GM21390 (cell line): Measurements from ENCODE around the gene SYNDIG1L.

Experiments used
- ATAC-seq: cut with Tn5 transposase; IDR thresholded peaks from one replicate; pipeline ENCODE4 v1.9.1; 2021; ENCODE audit not compliant: unreplicated experiment

Gene SYNDIG1L

DNA sequence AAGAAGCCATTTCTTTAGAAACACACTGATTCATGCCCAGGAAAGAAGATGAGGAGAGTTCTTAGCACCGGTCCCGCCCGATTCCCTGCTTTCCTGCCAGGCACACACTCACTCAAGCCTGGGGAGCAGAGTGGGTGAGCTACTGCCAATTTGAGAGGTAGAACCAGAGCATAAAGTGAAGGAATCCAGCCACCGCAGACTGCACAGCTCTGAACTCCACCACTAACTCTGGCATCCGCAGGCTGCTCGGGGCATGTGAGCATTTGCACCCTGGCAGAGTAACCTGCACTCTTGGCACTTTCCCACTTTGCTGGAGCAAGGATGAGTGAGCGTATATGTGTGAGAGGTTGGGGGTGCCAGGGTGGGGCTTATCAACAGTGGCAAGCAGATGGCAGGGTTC is 4.0 kb upstream of the SYNDIG1L start:
- no peak for ATAC-seq

DNA sequence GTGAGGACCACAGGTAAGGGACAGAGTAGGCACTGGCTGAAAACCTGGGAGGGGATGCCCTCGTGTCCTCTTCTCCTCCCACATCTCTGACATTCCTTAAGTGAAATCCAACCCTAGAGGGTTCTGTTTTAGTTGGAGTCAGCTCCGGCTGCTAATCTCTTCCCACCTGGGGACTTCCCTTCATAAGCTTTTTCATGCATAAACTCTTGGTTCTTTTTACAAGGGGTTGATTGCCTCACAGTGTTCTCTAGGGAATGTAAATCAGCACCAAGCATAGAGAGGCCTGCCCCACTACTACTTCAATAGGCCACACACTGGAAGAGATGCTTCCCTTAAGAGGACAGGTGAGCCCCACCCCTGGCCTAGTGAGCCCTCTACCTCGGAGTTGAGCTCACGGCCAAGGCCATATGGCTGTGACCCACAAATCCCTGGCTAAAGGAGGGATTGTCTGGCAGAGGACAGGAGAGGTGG is 3.2 kb upstream of the SYNDIG1L start:
- ATAC-seq: no peak

DNA sequence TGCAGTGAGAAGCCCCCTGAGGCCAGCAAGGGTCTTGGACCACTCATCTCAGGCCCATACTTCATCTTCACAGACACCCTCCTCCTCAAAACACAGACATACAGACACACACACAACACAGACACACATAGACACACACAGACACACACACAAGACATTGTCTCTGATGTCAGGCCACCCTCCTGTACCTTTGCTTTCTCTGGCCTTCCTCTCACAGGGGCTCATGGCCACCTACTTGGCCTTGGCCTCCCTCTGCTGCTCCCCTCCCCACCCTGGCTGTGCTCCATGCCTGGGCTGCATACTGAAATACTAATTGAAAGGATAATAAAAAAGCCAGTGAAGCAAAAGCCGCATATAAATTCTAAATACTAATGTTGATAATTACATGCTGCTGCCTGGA is 1.6 kb upstream of the SYNDIG1L start:
- no peak for ATAC-seq

DNA sequence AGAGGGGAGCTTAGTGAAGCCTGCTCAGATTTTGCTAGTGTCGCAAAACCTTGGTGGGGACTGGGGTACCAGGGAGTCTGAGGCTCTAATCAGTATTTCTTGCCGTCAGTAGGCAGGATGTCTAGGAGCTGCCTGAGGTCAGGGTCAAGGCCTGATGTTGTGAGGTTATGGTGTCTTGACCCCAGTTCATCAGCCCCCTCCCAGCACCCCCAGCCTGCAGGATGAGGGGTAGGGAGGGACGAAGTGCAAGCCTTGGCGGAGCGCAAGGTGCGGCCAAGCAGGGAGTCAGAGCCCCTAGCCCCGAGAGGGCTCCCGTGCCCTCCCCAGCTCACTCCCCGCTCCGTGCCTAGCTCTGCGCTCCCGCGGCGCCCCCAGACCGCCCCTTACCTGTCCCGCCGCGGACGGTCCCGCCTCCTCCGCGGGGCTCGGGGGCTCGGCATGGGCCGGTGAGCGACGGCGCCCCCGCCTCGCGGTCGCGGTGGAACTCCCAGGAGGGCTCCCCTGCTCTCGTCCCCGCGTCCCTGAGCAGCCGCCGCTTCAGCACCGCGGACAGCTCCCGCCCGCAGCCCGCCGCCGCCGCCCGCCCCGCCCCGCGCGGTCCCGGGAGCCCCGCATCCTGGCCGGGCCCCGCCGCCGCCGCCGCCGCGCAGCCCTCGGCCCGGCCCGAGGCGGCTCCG is 347 bp downstream of the SYNDIG1L start:
- ATAC-seq: no peak

DNA sequence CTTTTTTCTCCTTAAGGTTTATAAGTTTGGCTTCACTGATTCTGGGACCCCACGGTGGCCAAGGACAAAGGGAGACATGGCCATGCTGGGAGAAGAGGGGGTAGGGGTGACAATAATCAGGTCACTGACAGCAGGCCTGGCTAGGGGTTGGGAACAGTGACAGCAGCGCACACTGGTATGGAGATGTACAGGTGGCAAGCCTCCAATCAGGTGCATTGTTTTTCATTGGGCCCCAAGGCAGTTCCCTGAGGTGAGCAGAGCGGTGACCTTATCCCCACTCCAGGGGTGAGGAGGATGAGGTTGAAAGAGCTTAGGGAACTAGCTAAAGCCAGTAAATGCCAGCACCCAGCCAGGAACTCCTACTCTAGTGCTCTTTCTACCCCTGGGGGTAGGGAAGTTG is 1.4 kb downstream of the SYNDIG1L start:
- no peak for ATAC-seq

DNA sequence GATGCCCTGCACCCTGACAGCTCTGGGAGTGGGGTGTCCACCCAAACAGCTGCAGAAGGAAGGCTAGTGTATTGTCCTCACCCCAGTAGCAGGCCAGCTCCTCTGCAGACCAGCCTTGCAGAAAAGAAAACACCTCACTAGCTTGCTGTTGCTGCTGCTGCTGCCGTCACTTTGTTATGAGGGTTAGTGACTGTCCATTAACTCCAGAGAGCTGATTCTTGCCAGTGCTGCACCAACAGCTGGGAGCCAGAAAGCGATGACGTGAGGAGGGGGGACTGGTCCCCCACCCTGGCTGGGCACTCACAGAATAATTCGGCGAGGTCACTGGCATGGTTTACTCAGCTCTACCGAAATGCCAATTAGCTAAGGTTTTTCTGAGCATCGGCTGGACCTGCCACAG is 2.8 kb downstream of the SYNDIG1L start:
- ATAC-seq: no peak

DNA sequence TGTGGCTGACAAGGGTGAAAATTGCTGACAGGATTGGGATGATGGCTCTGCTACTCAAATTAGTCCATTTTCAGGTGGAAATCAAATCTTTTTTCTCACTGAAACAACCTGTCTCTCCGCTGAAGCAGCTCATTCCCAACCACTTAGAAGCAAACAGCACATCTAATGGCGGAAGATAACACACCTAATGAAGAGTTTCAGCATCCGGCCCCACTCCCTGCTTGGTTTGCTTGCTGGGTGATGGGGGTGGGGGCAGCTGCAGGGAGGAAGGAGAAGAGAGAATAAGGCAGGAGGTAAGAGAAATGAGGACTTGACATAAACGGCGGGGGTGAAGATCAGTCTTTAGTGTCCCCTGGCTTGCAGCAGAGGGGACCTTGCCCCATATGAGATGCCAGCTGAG is 4.0 kb downstream of the SYNDIG1L start:
- no peak for ATAC-seq

DNA sequence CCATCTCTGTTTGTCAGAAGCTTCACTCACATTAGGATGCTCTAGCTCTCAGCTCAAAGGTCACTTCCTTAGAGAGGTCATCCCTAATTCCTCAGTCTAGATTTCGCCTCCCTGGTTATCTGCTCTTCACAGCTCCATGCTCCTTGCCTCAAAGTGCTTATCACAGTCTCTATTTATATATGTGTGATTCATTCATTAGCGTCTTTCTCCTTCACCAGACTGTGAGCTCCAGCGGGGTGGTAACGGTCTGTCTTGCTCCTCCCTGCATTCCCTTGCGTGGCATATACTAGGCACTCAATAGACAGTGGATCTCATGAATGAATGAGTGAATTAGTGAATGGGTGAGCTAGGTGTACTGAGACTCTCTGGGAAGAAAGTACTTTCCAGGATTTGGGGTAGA is 6.9 kb downstream of the SYNDIG1L start:
- no peak for ATAC-seq

DNA sequence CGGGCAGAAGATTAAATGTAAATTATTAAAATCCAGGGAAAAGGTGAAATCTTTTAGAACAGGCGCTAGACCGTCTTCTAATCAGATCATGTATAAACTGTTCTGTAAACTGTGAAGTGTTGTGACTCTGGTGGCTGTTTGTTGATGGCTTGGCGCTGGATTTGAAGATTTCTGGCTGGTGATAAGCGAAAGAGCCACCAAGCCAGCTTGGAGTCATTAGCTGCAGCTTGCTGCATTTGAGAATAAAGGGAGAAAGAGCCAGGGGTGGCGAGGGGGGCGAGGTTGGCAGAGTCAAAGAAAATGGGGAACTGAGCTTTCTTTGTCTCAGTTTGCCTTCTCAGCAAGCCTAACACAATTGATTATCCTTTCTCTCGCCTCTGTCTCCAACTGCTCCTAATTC is 8.0 kb downstream of the SYNDIG1L start:
- ATAC-seq: no peak

DNA sequence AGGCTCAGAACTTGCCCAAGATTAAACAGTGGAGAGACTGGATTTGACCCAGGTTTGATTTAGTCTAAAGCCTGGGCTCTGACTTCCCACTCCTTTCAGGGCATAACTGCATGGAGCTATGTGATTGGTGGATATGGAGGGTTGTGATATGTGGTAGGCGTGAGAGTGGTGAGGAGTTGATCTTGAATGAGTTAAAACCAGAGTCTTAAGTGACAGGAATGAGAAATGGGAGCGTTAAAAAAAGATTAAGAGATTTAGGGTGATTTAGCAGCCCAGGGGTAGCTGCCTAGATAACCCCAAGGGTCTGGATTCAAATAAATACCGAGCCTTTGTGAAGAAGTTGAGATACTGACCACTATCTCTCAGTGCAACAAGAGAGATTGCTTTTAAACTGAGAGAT is 8.4 kb downstream of the SYNDIG1L start:
- ATAC-seq: no peak

DNA sequence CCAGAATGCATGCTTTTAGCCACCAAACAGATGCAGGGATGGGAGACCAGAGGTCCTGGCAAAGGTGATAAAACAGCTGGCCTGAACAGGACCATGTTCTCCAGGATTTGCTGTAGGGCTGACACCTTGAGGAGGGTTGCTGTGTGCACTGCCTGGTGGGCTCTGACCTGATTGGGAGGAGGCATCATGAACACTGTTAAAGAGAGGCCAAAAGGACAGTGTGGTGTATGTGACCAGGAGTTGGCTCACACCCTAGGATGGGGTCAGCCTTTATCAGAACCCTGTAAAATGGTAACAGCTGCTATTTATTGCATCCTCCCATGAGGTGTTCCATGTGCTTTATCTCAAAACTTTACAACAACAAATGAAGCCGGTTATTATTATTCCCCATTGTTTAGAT is 8.8 kb downstream of the SYNDIG1L start:
- ATAC-seq: no peak

DNA sequence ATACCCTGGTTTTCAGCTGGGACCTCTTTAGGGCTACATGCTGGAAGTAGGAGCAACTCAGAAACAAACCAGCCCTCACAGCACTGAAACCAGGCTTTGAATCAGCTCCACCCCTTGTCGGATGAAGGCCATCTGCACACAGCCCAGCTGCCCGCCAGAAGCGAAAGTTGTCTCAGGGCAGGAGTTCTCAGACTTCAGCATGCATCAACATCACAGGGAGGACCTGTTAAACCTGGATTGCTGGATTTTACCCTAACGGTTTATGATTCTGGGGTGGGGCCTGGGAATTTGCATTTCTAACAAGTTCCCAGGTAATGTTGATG is 10.9 kb downstream of the SYNDIG1L start:
- ATAC-seq: no peak

DNA sequence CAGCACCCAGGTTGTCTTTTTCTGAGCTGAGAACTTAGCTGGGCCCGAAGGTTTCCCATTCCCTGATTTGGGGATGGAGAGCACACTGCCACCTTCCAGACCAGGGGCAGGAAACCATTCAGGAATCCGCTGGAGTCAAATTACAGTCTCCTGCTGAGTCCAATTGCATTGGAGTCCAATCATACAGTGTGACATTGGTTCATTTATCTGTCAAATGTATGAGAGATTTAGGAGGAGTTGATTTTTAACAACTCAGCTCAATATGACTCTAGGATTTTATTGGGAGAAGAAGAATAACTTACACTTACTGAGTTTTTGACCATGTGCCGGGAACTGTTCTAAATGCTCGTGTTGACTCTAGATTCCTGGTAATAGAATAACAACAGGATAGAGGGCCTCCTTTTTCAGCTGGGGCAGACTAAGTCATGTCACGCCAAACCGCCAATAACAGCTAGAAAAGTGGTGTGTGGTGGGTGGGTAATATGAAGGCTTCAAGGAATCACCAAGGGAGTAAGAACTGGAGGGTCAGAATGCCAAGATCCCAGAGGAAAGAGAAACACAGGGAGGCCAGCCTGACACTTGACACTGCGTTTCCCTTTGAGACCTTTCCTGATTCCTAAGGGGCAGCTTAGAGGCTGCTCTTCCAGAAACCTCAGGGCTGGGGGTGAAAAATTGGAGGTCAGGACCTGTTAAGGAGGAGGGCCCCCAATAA is 11.5 kb downstream of the SYNDIG1L start:
- no peak for ATAC-seq

DNA sequence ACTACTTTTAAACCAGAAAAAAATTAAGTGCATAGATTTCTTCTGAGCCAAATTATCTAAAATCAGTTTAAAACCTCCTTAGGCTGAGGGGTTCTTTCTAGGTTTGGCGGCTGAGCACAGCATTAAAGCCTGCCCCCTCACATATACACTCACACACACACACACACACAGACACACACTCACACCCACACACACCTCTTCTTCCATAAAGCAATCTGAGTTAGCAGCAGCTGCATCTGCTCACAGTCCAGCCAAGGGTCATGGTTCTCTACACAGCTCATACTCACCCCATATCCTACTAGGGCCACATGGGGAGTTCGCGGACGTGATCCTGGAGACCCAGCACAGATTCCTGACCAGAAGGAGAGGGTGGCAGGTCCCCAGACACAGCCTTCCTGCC is 12.4 kb downstream of the SYNDIG1L start:
- ATAC-seq: no peak

DNA sequence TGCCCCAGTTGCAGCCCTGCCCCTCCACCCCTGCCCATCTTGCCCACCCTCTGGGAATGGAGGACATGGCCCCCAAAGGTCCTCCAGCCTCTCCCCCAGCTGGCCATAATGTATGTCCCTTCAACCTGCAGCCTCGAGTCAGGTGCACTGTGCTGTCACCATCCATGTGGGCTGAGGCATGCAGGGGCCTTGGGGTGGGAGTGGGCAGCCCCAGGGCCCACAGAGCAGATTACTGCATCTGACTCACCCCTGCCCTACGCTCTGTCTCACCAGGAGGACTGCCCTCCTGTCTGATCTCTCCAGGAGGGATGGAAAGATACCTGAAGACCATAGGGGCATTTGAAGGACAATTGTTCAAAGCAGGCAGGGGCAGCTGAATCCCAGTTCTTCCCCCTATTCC is 13.3 kb downstream of the SYNDIG1L start:
- ATAC-seq: no peak

DNA sequence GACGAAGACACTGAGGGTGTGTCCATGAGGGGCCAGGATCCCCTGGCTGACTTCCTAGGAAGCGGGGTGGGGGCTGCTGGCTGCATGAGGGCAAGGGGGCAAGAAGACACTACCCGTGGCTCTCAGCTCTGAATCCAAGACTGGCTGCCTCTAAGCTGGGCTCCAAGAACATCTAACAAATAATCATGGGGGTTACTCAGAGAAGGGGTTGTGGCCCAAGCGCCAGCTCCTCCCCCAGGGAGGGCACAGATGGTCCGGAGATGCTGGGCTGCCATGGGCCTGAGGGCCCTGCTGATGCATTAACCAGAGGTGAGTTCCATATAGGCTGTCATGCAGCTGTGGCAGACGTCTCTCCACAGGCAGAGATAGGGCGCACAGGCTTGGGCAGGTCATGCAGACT is 14.3 kb downstream of the SYNDIG1L start:
- no peak for ATAC-seq

DNA sequence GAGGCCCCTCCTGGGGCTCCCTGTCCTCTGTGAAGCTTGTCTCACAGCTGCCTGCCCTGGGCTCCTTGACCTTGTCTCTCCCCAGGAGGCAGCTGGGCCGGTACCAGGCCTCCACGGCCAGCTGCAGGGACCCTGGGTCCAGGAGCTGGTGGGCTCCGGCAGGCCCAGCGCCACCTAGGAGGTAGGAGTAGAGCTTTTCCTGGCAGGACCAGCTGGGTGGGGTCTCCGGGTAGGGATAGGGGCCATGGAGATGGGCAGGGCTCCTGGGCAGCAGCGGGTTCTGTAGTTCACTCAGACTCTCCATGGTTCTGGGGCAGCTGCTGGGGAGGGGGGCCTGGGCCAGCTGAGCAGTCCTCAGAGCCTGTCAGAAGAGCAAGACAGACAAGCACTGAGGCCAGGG is 16.6 kb downstream of the SYNDIG1L start:
- no peak for ATAC-seq

DNA sequence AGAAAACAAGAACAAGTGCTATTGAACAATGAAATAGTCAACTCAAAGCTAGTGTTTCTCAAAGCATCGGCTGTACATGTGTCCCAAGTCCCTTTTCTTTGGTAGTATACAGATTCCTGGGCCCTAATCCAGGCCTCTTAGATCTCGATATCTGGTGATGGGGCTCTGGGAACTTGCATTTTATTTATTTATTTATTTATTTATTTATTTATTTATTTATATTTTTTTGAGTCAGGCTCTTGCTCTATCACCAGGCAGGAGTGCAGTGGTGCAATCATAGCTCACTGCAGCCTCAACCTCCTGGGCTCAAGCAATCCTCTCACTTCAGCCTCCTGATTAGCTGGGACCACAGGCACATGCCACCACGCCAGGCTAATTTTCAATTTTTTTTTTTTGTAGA is 17.1 kb downstream of the SYNDIG1L start:
- no peak for ATAC-seq

DNA sequence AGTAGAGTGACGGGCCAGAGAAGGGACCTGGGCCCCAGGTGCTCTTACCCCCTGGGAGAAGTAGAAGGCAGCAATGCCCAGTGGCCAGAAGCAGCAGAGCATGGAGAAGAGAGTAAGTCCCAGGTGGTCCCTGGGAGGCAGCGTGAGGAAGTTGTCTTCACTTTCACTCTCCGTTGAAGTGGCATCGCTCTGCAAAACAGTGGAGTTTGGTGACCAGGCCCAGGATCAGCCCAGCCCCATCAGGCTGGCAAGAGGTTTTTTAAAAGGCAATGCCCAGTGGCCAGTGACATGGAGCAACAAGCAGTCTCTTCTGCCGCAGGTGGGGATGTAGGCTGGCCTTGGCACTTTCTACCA is 18.2 kb downstream of the SYNDIG1L start:
- ATAC-seq: no peak

DNA sequence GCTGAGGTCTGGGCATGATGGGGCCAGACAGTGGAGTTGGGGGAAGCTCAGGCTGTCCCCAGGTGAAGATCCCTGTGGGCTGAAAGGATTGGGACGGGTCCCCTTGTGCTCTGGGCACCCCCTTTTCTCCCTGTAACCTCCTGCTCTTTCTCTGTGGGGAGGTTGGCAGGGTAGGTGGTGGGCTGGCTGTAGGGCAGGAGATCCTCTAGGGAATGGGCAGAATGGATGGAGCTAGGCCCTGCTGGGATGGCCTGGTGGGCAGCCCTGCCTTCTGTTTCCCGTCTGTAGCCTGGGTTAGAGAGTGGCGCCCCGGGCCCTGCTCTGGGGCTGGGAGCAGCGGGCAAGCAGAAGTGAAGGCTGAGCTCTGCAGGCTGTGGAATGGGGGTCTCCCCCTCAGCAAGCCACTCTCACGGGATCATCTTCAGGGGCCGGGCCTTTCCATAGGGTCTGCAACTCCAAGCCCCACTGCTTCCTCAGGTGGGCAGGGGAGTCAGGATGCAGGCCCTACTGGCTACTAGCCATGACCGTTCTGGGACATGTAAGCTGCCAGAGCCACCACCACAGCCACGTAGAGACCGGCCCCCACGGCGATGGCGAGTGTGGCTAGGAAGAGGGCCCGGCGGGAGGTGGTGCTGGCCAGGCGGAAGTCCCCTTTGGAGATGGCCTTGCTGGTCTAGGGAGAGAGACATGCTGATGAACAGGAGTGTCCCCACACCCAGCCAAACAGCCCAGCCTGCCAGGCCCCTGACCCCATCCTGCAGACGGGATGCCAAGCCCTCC is 18.8 kb downstream of the SYNDIG1L start:
- ATAC-seq: no peak

DNA sequence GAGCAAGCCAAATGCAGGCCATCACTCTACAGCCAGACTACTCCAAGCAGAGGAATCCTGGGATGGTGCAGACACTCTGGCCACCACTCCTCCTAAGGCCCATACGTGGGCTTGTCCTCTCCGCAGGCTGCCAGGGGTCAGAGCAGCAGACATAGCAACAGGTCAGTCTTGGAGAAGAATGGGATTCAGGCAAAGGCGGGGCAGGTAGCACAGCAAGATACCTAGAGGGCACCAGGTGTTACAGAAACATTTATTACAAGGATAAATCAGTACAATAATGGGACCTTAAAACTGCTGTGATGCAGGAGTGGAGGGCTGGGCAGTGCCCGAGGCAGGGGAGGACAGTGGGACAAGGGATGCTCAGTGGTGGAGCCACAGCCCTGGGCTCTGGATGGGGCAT is 20.3 kb downstream of the SYNDIG1L start:
- no peak for ATAC-seq

DNA sequence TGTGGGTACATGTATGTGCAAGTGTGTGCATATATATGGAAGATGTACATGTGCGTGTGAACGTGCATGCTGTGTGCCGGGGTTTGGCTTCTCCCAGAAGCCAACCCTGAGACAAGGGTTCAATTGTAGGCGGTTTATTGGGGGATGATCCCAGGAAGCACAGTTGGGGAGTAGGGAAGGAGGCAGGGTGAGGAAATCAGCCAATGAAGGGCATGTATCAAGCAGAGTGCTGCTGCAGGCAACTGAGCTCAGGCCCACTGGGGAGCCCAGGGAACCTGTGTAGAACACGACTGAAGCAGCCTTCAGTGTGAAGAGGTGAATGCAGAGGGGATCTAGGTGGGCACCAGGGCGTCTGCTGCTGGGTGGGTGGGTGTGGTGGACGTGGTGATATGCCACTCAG is 21.6 kb downstream of the SYNDIG1L start:
- no peak for ATAC-seq
